HT1080 (cell line): Measurements from ENCODE around the gene UTF1. TPM values are rescaled to one million over a fixed set of nuclear protein-coding genes. Genes with fewer than 3 reads are reported as not detected.
"Not testable (repeated sequence)": the region's sequence is repeated elsewhere in the genome, so short reads cannot be mapped to it uniquely, and the experiment has no call there.

ENCODE experiments used
- DNase-seq: peaks from one replicate; pipeline ENCODE4 v3.0.0-alpha.2; 2015; ENCODE audit warnings: low read depth
- total RNA-seq: library from RNA; depleted of rRNA; stranded (reverse); fragments of >200 nt; shearing (Covaris generic); gene quantifications from 2 replicates; pipeline ENCODE4 v1.2.3, GENCODE V29; 2014

UTF1 gene
- total RNA-seq, 1 experiment from 2014 or later = not detected

- DNase-seq = no peak
Observed at GRCh38 chr10:133208466-133208865, 21.6 kb upstream of the UTF1 start.

GRCh38 chr10:133209117-133209516 lies 20.9 kb upstream of the UTF1 start:
- DNase-seq = no peak

GRCh38 chr10:133209641-133210040 lies 20.4 kb upstream of the UTF1 start:
- no peak for DNase-seq

- no peak for DNase-seq
Observed at GRCh38 chr10:133210398-133211140, 19.4 kb upstream of the UTF1 start.

- DNase-seq = no peak
Observed at GRCh38 chr10:133211141-133211830, 18.7 kb upstream of the UTF1 start.

- DNase-seq = no peak
Observed at GRCh38 chr10:133211959-133212852, 17.8 kb upstream of the UTF1 start.

- DNase-seq = no peak
Observed at GRCh38 chr10:133212853-133213494, 17.0 kb upstream of the UTF1 start.

- DNase-seq = no peak
Observed at GRCh38 chr10:133213641-133214467, 16.2 kb upstream of the UTF1 start.

- DNase-seq = no peak
Observed at GRCh38 chr10:133214468-133215410, 15.3 kb upstream of the UTF1 start.

- DNase-seq = no peak
Observed at GRCh38 chr10:133215586-133215985, 14.4 kb upstream of the UTF1 start.

GRCh38 chr10:133216776-133217175 lies 13.2 kb upstream of the UTF1 start:
- DNase-seq = no peak

- DNase-seq = no peak
Observed at GRCh38 chr10:133217800-133218589, 12.0 kb upstream of the UTF1 start.

- no peak for DNase-seq
Observed at GRCh38 chr10:133218891-133219290, 11.1 kb upstream of the UTF1 start.

- DNase-seq = no peak
Observed at GRCh38 chr10:133219782-133220181, 10.2 kb upstream of the UTF1 start.

GRCh38 chr10:133221331-133221730 lies 8.7 kb upstream of the UTF1 start:
- no peak for DNase-seq

- DNase-seq = not testable (repeated sequence)
Observed at GRCh38 chr10:133221756-133222155, 8.3 kb upstream of the UTF1 start.

- DNase-seq = no peak
Observed at GRCh38 chr10:133224076-133224475, 5.9 kb upstream of the UTF1 start.

- no peak for DNase-seq
Observed at GRCh38 chr10:133224756-133225372, 5.2 kb upstream of the UTF1 start.
